Keratinocyte (primary cell): ENCODE results near the gene POU2F2. TPM values are rescaled to one million over a fixed set of nuclear protein-coding genes. Genes with fewer than 3 reads are reported as not detected.

Experiments used
- DNase-seq: peaks from one replicate; pipeline ENCODE4 v3.0.0-alpha.2; 2011; ENCODE audit warnings: low read depth, missing footprints, low spot score
- FAIRE-seq: peaks from 2 replicates; lab custom pipeline; 2011; peaks lifted over from hg19 to GRCh38; lab: Jason Lieb, UNC
- H2AFZ ChIP-seq: 2 replicates; pipeline ENCODE4 v1.6.0; 2012; ENCODE audit warnings: low read length, control low read depth, inconsistent platforms; ENCODE audit not compliant: control insufficient read depth
- H3K27ac ChIP-seq: 2 replicates; pipeline ENCODE4 v1.5.1; 2011; ENCODE audit warnings: low read length; ENCODE audit not compliant: control insufficient read depth, insufficient read depth
- H3K27me3 ChIP-seq: 3 replicates; pipeline ENCODE4 v1.6.0; 2011; ENCODE audit warnings: low read length; ENCODE audit not compliant: control insufficient read depth, insufficient read depth; ENCODE audit errors: extremely low read depth
- H3K36me3 ChIP-seq, 2 experiments: 2 replicates in 1 of 2; 3 replicates in 1 of 2; pipeline ENCODE4 v1.5.1; 2011; ENCODE audit warnings: low read length in 2 of 2, mild to moderate bottlenecking in 1 of 2; ENCODE audit not compliant: control insufficient read depth in 2 of 2, insufficient read depth in 2 of 2; ENCODE audit errors: extremely low read depth in 1 of 2
- H3K4me1 ChIP-seq: 3 replicates; pipeline ENCODE4 v1.5.1; 2011; ENCODE audit warnings: low read length; ENCODE audit not compliant: control insufficient read depth, insufficient read depth; ENCODE audit errors: extremely low read depth
- H3K4me2 ChIP-seq: 3 replicates; pipeline ENCODE4 v1.6.0; 2011; ENCODE audit warnings: low read depth, low read length; ENCODE audit not compliant: control insufficient read depth, insufficient read depth; ENCODE audit errors: extremely low read depth
- H3K4me3 ChIP-seq, 3 experiments: fragments of 200-600 bp in 1 of 3; sonication (generic) in 1 of 3; 2 replicates in 2 of 3; 3 replicates in 1 of 3; pipeline ENCODE4 v1.5.1; 2011 to 2016; ENCODE audit warnings: low read length in 3 of 3, mild to moderate bottlenecking in 3 of 3, control low read depth in 2 of 3, inconsistent platforms in 1 of 3, low read depth in 1 of 3, mixed read lengths in 1 of 3, mixed run types in 1 of 3, moderate library complexity in 1 of 3; ENCODE audit not compliant: control insufficient read depth in 2 of 3, insufficient read depth in 2 of 3; ENCODE audit errors: extremely low read depth in 1 of 3
- H3K79me2 ChIP-seq: 2 replicates; pipeline ENCODE4 v1.6.0; 2012; ENCODE audit warnings: low read length; ENCODE audit not compliant: control insufficient read depth, insufficient read depth
- H3K9ac ChIP-seq: 3 replicates; pipeline ENCODE4 v1.6.0; 2011; ENCODE audit warnings: low read length; ENCODE audit not compliant: control insufficient read depth, insufficient read depth; ENCODE audit errors: extremely low read depth
- H3K9me1 ChIP-seq: 3 replicates; pipeline ENCODE4 v1.6.0; 2011; ENCODE audit warnings: low read length; ENCODE audit not compliant: control insufficient read depth, insufficient read depth; ENCODE audit errors: extremely low read depth
- H3K9me3 ChIP-seq: 2 replicates; pipeline ENCODE4 v1.5.1; 2012; ENCODE audit warnings: low read depth, low read length; ENCODE audit not compliant: control insufficient read depth
- H4K20me1 ChIP-seq: 3 replicates; pipeline ENCODE4 v1.6.0; 2011; ENCODE audit warnings: low read length; ENCODE audit not compliant: control insufficient read depth, insufficient read depth; ENCODE audit errors: extremely low read depth
- CTCF ChIP-seq, 3 experiments: IDR thresholded peaks in 1 of 3; conservative IDR thresholded peaks in 1 of 3; optimal IDR thresholded peaks in 1 of 3; 2 replicates in 2 of 3; 3 replicates in 1 of 3; pipeline versions ENCODE3 to v1.5.1; 2011; ENCODE audit warnings: low read length in 3 of 3, mild to moderate bottlenecking in 3 of 3, moderate library complexity in 2 of 3, control low read depth in 1 of 3, inconsistent platforms in 1 of 3; ENCODE audit not compliant: insufficient read depth in 2 of 3; ENCODE audit errors: extremely low read depth in 1 of 3
- EZH2 ChIP-seq: IDR thresholded peaks from one replicate; pipeline ENCODE4 v1.6.1; 2012; ENCODE audit warnings: inconsistent platforms, mild to moderate bottlenecking, low read length, moderate library complexity
- dilution Hi-C: fragments of 300-500 bp; cut with MboI; formaldehyde crosslinking; loops from one replicate; pipeline ENCODE4 v1.7.0; 2020; ENCODE audit warnings: low sequenced_read_pairs; ENCODE audit not compliant: extremely low pct_ligation_motif_present
- polyA plus RNA-seq, 5 experiments: library from polyadenylated mRNA; depleted of rRNA in 3 of 5; stranded (reverse) in 3 of 5; stranded (forward) in 1 of 5; unstranded in 1 of 5; fragments of >200 nt; gene quantifications; 1 replicate in 1 of 5; 2 replicates in 3 of 5; 3 replicates in 1 of 5; pipeline versions ENCODE4 v1.2.1 to v1.2.3, GENCODE V29; 2011 to 2012; ENCODE audit warnings: missing spikeins in 2 of 5, low read depth in 1 of 5, low replicate concordance in 1 of 5

Gene POU2F2
- polyA plus RNA-seq, 1 donor (not counting 4 experiments of a cell fraction or from before 2014, with no cell fraction given) = 7.0 TPM

DNA sequence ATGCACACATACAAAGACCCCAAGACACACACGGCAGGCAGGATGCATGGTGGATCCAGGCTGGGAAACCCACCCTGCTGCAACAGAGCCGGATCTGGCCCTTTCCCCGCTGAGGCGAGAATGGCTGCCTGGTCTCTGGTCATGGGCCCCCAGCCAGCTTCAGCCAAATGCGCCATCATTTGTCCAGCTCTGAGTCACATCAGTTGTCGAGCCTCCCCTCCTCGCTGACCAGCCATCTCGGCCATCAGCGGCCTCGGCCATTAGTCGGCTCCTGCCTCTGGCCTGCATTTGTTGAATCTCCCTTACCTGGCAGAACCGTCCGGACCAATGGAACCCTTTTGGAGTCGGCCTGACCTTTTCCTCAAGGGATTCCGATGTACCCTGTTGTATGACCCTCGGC is 38.5 kb upstream of the POU2F2 start:
- peaks cover 3% of the 10 kb centered on the region for H3K4me1 ChIP-seq
- no peak overlapping the region for H3K27ac ChIP-seq
- no peaks in the 10 kb centered on the region for H4K20me1 ChIP-seq
- FAIRE-seq (no peak), DNase-seq (no peak)
- TF ChIP-seq CTCF (optimal IDR thresholded peaks at IDR 0.05 in 1 of 3, IDR thresholded peaks at IDR 0.05 in 1 of 3, conservative IDR thresholded peaks at IDR 0.05 in 1 of 3; ENCODE audit: extremely low read depth in 1 of 3, insufficient read depth in 2 of 3, low read length in 3 of 3) (no peak), EZH2 (no peak)
- dilution Hi-C loops = no loop called here
- no peak overlapping the region for H3K4me2 ChIP-seq
- H3K9ac ChIP-seq = no peak overlapping the region
- H3K36me3 ChIP-seq = no peaks in the 10 kb centered on the region
- H2AFZ ChIP-seq = no peak overlapping the region
- no peaks in the 10 kb centered on the region for H3K9me3 ChIP-seq
- no peaks in the 10 kb centered on the region for H3K79me2 ChIP-seq
- no peaks in the 10 kb centered on the region for H3K9me1 ChIP-seq
- H3K27me3 ChIP-seq = peaks cover 11% of the 10 kb centered on the region
- no peak overlapping the region for H3K4me3 ChIP-seq

DNA sequence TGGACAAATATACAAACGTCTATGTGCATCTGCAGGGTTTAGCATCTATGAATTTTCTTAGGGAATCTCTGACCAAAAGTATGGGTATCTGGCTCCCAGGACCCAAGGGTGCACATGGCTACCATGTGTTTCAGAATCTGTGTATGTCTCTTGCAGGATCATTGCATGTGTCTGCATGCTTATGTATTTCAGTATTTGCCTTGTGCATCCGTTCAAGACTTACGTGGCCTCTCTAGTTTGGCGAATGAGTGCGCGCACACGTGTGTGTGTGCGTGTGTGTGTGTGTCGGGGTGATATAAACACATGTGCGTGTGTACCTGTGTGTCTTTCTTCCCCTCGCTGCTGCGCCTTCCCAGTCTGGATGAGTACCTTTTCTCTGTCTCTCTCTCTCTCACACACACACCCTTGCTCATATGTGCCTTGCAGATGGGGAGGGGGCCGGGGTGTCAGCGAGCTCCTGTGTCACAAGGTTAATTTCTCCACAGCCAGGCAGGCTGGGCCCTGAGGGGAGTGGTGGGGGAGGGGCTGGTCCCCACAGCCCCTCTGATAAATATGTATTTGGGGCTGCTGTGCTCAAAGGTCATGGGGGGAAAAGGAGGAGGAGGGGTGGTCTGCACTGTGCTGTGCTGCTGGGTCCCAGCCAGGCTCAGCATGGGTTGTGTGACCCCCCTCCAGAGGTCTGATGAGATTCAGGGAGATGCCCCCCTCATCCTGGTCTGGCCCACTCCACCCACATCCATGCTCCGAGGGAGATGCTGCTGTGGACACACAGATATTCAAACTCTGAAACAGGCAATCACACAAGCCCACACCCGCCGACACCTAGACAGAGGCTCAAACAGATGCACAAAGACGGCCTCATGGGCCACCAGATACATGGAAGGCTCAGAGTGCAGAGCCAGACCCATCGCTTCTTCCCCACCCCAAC is 37.5 kb upstream of the POU2F2 start:
- DNase-seq = no peak
- Histone ChIP-seq H3K4me3 (no peak overlapping the region), H3K4me1 (no peaks in the 10 kb centered on the region), H2AFZ (no peak overlapping the region), H3K9me1 (no peaks in the 10 kb centered on the region), H3K9ac (no peak overlapping the region), H4K20me1 (no peaks in the 10 kb centered on the region), H3K4me2 (no peak overlapping the region), H3K79me2 (no peaks in the 10 kb centered on the region), H3K27ac (no peak overlapping the region), H3K36me3 (no peaks in the 10 kb centered on the region), H3K27me3 (peaks cover 4% of the 10 kb centered on the region), H3K9me3 (no peaks in the 10 kb centered on the region)
- TF ChIP-seq CTCF (optimal IDR thresholded peaks at IDR 0.05 in 1 of 3, IDR thresholded peaks at IDR 0.05 in 1 of 3, conservative IDR thresholded peaks at IDR 0.05 in 1 of 3; ENCODE audit: extremely low read depth in 1 of 3, insufficient read depth in 2 of 3, low read length in 3 of 3) (no peak), EZH2 (no peak)
- dilution Hi-C loops = no loop called here
- no peak for FAIRE-seq
